Measurements from ENCODE around the gene TLK2. TPM values are rescaled to one million over a fixed set of nuclear protein-coding genes. Genes with fewer than 3 reads are reported as not detected.

Gene TLK2
- total and polyA plus RNA-seq, 2 donors (not counting 3 experiments of a cell fraction or from before 2014, with no cell fraction given), result 30.7 to 40.7 TPM

DNA sequence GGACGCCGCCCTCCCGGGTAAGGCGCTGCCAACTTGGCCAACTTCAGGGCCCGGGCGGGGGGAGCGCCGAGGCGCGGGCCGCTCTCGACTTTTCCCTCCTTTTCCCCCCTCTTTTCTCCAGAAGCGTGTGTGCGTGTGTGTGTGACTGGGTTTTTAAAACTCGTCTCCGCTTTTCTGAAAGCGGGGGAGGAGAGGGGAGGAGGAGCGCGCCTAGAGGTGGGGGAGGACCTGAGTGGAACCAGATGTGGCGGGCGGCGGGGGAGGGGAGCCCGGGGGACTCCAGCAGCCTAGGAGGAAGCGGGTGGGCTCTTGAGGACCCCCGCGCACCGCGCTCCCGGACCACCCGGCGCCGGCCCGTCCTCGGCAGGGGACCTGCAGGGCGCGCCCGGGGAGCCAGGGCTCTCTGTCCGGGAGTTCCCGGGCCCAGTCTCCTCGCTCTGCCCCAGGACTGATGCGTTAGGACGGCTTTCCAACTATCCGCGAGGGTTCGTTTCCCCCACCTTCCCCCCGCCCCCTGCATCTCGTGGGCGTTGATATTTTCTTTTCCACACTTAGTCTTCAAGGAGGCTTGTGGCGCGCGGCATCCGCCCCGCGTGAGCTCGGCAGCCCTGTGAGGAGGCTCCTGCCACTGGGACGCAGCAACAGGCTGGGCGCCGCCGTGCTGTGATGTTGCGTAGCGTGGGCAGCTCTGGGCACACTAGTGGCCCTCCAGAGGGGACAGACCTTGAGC, 149.4 kb downstream of the TLK2 start:
- TF ChIP-seq, protein P1, sequence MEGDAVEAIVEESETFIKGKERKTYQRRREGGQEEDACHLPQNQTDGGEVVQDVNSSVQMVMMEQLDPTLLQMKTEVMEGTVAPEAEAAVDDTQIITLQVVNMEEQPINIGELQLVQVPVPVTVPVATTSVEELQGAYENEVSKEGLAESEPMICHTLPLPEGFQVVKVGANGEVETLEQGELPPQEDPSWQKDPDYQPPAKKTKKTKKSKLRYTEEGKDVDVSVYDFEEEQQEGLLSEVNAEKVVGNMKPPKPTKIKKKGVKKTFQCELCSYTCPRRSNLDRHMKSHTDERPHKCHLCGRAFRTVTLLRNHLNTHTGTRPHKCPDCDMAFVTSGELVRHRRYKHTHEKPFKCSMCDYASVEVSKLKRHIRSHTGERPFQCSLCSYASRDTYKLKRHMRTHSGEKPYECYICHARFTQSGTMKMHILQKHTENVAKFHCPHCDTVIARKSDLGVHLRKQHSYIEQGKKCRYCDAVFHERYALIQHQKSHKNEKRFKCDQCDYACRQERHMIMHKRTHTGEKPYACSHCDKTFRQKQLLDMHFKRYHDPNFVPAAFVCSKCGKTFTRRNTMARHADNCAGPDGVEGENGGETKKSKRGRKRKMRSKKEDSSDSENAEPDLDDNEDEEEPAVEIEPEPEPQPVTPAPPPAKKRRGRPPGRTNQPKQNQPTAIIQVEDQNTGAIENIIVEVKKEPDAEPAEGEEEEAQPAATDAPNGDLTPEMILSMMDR (IDR thresholded peaks at IDR 0.05; ENCODE audit: extremely low read depth in 1 of 2, insufficient read depth in 1 of 2, low read depth in 1 of 2, low read length in 2 of 2), result no peak
- TF ChIP-seq GATA2 (IDR thresholded peaks at IDR 0.05; ENCODE audit: insufficient read depth, insufficient read length, low read depth, low read length) (no peak), EZH2 (IDR thresholded peaks at IDR 0.05; ENCODE audit: borderline replicate concordance, low read depth, low read length, severe bottlenecking) (no peak), FOS (IDR thresholded peaks at IDR 0.05; ENCODE audit: borderline replicate concordance, insufficient read depth, low read length) (no peak), POLR2AphosphoS5 (IDR thresholded peaks at IDR 0.05; ENCODE audit: insufficient read depth, low read depth, low read length) (no peak), JUN (IDR thresholded peaks at IDR 0.05; ENCODE audit: borderline replicate concordance, insufficient read depth, insufficient read length, low read depth) (no peak), MYC (IDR thresholded peaks at IDR 0.05; ENCODE audit: low read depth, low read length) (no peak), POLR2A (IDR thresholded peaks at IDR 0.05; ENCODE audit: low read depth, low read length) (no peak)
- TF ChIP-seq, protein P2, sequence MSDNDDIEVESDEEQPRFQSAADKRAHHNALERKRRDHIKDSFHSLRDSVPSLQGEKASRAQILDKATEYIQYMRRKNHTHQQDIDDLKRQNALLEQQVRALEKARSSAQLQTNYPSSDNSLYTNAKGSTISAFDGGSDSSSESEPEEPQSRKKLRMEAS (IDR thresholded peaks at IDR 0.05; ENCODE audit: insufficient read depth, insufficient read length), result no peak
- H4K20me1 ChIP-seq (replicated peaks; ENCODE audit: control insufficient read depth, extremely low read depth, insufficient read depth, low read length), result no peaks in the 10 kb centered on the region
- DNase-seq (ENCODE audit: low read depth, low spot score) (peak; percentile 55), FAIRE-seq (peak; percentile 68)
- intact Hi-C loops (cut with micrococcal nuclease), result loop anchor here (1.0 to 5.0 kb wide), 4 partner anchors 24 to 75 kb away; no protein-coding TSS in a partner anchor
- H3K79me2 ChIP-seq (ENCODE audit: control insufficient read depth, insufficient read depth, low read length), result no peaks in the 10 kb centered on the region
- BruUV-seq (replicated peaks), result no TSS peak
- no peaks in the 10 kb centered on the region for H3K27me3 ChIP-seq (ENCODE audit: control insufficient read depth in 2 of 2, insufficient read depth in 2 of 2, low read length in 2 of 2)
- H3K27ac ChIP-seq (ENCODE audit: insufficient read depth, low read depth, low read length), result peak overlapping the region; percentile 50
- H3K4me2 ChIP-seq (ENCODE audit: insufficient read depth, low read length), result peak overlapping the region; percentile 72
- dilution Hi-C loops (cut with MboI; ENCODE audit: extremely low pct_ligation_motif_present, low sequenced_read_pairs), result no loop called here
- H3K4me3 ChIP-seq (replicated peaks in 1 of 3; ENCODE audit: insufficient read depth in 1 of 3, low read depth in 1 of 3, low read length in 3 of 3), result peak overlapping the region; percentile 33 to 63 (median 51)
- H3K4me1 ChIP-seq (ENCODE audit: control insufficient read depth, extremely low read depth, insufficient read depth, low read length), result peaks cover 6% of the 10 kb centered on the region
- peak overlapping the region; percentile 76 for H2AFZ ChIP-seq (ENCODE audit: low read depth, low read length)
- no peaks in the 10 kb centered on the region for H3K9me3 ChIP-seq (replicated peaks; ENCODE audit: control insufficient read depth, insufficient read depth, low read length)
- no peaks in the 10 kb centered on the region for H3K9me1 ChIP-seq (replicated peaks; ENCODE audit: control insufficient read depth, extremely low read depth, insufficient read depth, low read length)
- POLR2A ChIA-PET, result no interaction called here
- peak overlapping the region; percentile 52 for H3K9ac ChIP-seq (replicated peaks; ENCODE audit: extremely low read depth, insufficient read depth, low read length)
- H3K36me3 ChIP-seq (ENCODE audit: control insufficient read depth in 2 of 2, extremely low read depth in 1 of 2, insufficient read depth in 2 of 2, low read length in 2 of 2), result no peaks in the 10 kb centered on the region
- CTCF ChIA-PET, result interaction anchor here (0.9 kb wide), 1 partner anchor 15 kb away, joined by 3 read pairs; no protein-coding TSS in a partner anchor

All from endothelial cell of umbilical vein (primary cell).